Upper lobe of left lung (tissue), 4 donors: ENCODE measurements around the gene THOC5.

Experiments
- CTCF ChIP-seq, 6 experiments: fragments of 450-650 bp in 4 of 6; fragments of 200-600 bp in 2 of 6; sonication (generic) in 2 of 6; IDR thresholded peaks; one replicate each; pipeline ENCODE4 v1.5.1; 2016 to 2019; ENCODE audit warnings: antibody characterized with exemption in 6 of 6
- POLR2A ChIP-seq, 4 donors: fragments of 450-650 bp; IDR thresholded peaks; one replicate each; pipeline ENCODE4 v1.5.1; 2016 to 2017; ENCODE audit warnings: antibody characterized with exemption in 4 of 4, mild to moderate bottlenecking in 2 of 4

- TF ChIP-seq CTCF (IDR thresholded peaks at IDR 0.05) (no peak), POLR2A (IDR thresholded peaks at IDR 0.05) (no peak)
Measured at GRCh38 chr22:29584975-29585374, 31.4 kb upstream of the THOC5 start.
